Measurements from ENCODE around the gene DPYSL4.

The DPYSL4 gene

GRCh38 chr10:132223611-132224342 lies 37.0 kb downstream of the DPYSL4 start:
- H3K27ac ChIP-seq (ENCODE audit: low read length), result no peak overlapping the region
- H3K9me3 ChIP-seq (ENCODE audit: insufficient read depth, low read depth, low read length), result peaks cover 2% of the 10 kb centered on the region; the same call in 1 of the 2 replicates
- H3K27me3 ChIP-seq (ENCODE audit: insufficient read depth, low read length), result no peaks in the 10 kb centered on the region
- no peaks in the 10 kb centered on the region for H3K36me3 ChIP-seq (ENCODE audit: insufficient read depth, low read depth, low read length)
- H3K4me1 ChIP-seq (ENCODE audit: insufficient read depth, low read length), result no peaks in the 10 kb centered on the region
- H3K4me3 ChIP-seq (ENCODE audit: low read length), result no peak overlapping the region
- no peak overlapping the region for H3K9ac ChIP-seq (ENCODE audit: low read depth, low read length)

DNA sequence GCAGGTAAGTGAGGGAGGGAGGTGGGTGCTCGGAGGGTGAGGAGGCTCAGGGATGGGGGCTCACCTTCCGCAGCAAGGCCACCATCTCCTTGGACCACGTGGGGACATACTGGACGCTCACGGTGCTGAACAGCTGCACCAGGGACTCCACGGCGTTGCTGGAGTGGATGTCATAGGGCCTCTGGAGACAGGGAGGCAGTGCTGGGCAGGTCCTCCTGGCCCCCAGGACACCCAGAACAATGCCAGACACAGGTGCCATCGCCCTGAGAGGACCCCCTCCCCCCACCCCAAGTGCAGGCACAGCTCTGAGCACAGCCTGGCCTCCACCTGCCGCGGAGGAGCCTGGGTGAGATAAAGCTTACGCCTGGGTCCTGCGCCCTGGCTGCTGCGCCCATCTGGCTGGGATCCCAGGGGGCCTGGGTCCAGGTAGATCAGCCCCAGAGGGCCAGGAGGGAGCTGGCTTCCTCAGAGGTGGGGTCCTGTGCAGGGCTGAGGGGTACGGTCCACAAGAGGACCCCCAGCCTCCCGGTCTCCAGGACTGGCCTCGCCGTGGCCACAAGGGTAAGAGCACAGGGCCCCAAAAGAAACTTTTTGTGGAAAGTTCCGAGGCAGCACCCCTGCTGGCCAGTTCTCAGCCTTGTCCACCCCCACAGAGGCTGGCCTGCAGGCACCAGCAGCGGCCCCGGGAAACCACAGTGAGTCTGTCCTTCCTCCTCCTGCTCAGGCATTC lies 37.8 kb downstream of the DPYSL4 start:
- Histone ChIP-seq H3K27me3 (ENCODE audit: insufficient read depth, low read length) (no peaks in the 10 kb centered on the region), H3K9me3 (ENCODE audit: insufficient read depth, low read depth, low read length) (no peaks in the 10 kb centered on the region), H3K27ac (ENCODE audit: low read length) (no peak overlapping the region), H3K9ac (ENCODE audit: low read depth, low read length) (no peak overlapping the region), H3K36me3 (ENCODE audit: insufficient read depth, low read depth, low read length) (no peaks in the 10 kb centered on the region), H3K4me3 (ENCODE audit: low read length) (no peak overlapping the region), H3K4me1 (ENCODE audit: insufficient read depth, low read length) (no peaks in the 10 kb centered on the region)

- Histone ChIP-seq H3K4me1 (ENCODE audit: insufficient read depth, low read length) (no peaks in the 10 kb centered on the region), H3K27me3 (ENCODE audit: insufficient read depth, low read length) (no peaks in the 10 kb centered on the region), H3K4me3 (ENCODE audit: low read length) (no peak overlapping the region), H3K9ac (ENCODE audit: low read depth, low read length) (no peak overlapping the region), H3K36me3 (ENCODE audit: insufficient read depth, low read depth, low read length) (no peaks in the 10 kb centered on the region), H3K9me3 (ENCODE audit: insufficient read depth, low read depth, low read length) (no peaks in the 10 kb centered on the region), H3K27ac (ENCODE audit: low read length) (no peak overlapping the region)
Measured at GRCh38 chr10:132225073-132225848, 38.5 kb downstream of the DPYSL4 start.

DNA sequence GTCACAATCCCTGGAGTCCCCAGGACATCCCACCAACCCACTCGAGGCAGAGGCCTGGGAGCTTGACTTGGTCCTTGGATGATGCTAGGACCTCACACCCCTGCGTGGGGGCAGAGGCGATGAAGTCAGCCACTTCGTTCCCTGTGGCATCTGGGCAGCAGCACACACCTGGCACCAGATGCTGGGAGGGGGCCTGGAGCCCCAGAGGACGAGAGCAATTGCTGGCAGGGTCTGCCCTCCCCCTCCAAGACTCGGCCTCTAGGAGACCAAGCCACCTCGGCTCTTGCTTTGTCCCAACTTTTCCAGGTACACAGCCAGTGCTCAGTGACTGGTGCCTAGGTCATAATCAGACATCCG lies 39.1 kb downstream of the DPYSL4 start:
- Histone ChIP-seq H3K4me1 (ENCODE audit: insufficient read depth, low read length) (no peaks in the 10 kb centered on the region), H3K36me3 (ENCODE audit: insufficient read depth, low read depth, low read length) (no peaks in the 10 kb centered on the region), H3K4me3 (ENCODE audit: low read length) (no peak overlapping the region), H3K27me3 (ENCODE audit: insufficient read depth, low read length) (no peaks in the 10 kb centered on the region), H3K27ac (ENCODE audit: low read length) (no peak overlapping the region), H3K9me3 (ENCODE audit: insufficient read depth, low read depth, low read length) (no peaks in the 10 kb centered on the region), H3K9ac (ENCODE audit: low read depth, low read length) (no peak overlapping the region)

DNA sequence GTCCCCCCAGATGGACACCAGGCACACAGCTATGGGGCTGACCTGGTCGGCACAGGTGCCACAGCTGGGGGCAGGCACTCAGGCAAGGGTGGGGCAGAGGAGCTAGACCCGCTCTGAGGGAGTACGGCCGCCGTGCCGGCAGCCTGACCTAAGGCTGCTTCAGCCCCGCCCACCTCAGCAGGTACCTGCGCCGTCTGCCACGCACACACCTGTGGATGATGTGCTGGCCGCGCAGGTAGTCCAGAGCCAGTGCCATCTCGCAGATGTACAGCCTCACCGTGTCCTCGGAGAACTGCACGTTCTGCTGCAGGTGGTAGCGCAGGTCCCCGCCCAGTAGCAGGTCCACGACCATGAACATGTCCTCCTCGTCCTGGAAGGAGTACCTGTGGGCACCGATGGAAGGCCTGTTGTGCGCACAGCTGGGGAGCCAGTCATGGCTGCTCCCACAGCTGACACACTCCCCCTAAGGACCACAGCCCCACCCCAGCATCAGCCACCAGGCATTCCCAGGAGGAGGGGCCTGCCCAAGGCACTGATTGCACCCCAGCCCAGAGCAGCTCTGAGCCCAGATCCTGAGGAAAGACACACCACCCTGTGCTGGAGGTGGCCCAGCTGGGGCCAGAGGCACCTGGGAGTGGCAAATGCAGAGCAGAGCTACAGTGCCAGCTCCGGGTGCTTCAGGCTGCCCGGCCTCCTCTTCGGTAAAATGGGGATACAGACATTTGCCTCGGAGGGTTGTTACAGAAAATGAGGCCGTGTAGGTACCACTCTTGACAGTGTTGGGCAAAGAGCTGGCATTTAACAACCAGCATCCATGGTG lies 40.0 kb downstream of the DPYSL4 start:
- Histone ChIP-seq H3K4me1 (ENCODE audit: insufficient read depth, low read length) (no peaks in the 10 kb centered on the region), H3K9me3 (ENCODE audit: insufficient read depth, low read depth, low read length) (no peaks in the 10 kb centered on the region), H3K36me3 (ENCODE audit: insufficient read depth, low read depth, low read length) (no peaks in the 10 kb centered on the region), H3K27me3 (ENCODE audit: insufficient read depth, low read length) (no peaks in the 10 kb centered on the region), H3K9ac (ENCODE audit: low read depth, low read length) (no peak overlapping the region), H3K4me3 (ENCODE audit: low read length) (no peak overlapping the region), H3K27ac (ENCODE audit: low read length) (no peak overlapping the region)

- Histone ChIP-seq H3K4me1 (ENCODE audit: insufficient read depth, low read length) (no peaks in the 10 kb centered on the region), H3K27ac (ENCODE audit: low read length) (no peak overlapping the region), H3K27me3 (ENCODE audit: insufficient read depth, low read length) (no peaks in the 10 kb centered on the region), H3K9ac (ENCODE audit: low read depth, low read length) (no peak overlapping the region), H3K9me3 (ENCODE audit: insufficient read depth, low read depth, low read length) (no peaks in the 10 kb centered on the region), H3K4me3 (ENCODE audit: low read length) (no peak overlapping the region), H3K36me3 (ENCODE audit: insufficient read depth, low read depth, low read length) (no peaks in the 10 kb centered on the region)
Measured at GRCh38 chr10:132227851-132228390, 41.2 kb downstream of the DPYSL4 start.

GRCh38 chr10:132228616-132229015 lies 41.9 kb downstream of the DPYSL4 start:
- no peak overlapping the region for H3K4me3 ChIP-seq (ENCODE audit: low read length)
- no peaks in the 10 kb centered on the region for H3K27me3 ChIP-seq (ENCODE audit: insufficient read depth, low read length)
- no peaks in the 10 kb centered on the region for H3K4me1 ChIP-seq (ENCODE audit: insufficient read depth, low read length)
- no peaks in the 10 kb centered on the region for H3K36me3 ChIP-seq (ENCODE audit: insufficient read depth, low read depth, low read length)
- H3K9ac ChIP-seq (ENCODE audit: low read depth, low read length), result no peak overlapping the region
- H3K27ac ChIP-seq (ENCODE audit: low read length), result no peak overlapping the region
- no peaks in the 10 kb centered on the region for H3K9me3 ChIP-seq (ENCODE audit: insufficient read depth, low read depth, low read length)

DNA sequence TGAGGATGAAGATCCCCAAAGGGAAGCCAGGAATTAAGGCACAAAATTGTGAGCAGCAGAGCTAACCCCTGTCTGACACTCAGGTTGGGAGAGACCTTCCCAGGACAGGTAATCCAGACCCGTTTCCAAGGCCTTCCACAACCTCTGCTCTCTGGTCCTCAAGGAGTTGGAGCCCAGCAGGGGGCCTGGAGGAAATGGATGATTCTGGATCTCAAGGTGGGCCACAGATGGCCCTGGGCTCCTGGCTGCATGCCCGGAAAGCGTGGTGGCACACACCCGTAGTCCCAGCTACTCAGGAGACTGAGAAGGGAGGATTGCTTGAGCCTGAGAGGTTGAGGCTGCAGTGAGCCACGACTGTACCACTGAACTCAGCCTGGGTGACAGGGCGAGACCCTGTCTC lies 42.3 kb downstream of the DPYSL4 start:
- H3K4me3 ChIP-seq (ENCODE audit: low read length), result no peak overlapping the region
- H3K9me3 ChIP-seq (ENCODE audit: insufficient read depth, low read depth, low read length), result no peaks in the 10 kb centered on the region
- no peaks in the 10 kb centered on the region for H3K36me3 ChIP-seq (ENCODE audit: insufficient read depth, low read depth, low read length)
- no peak overlapping the region for H3K9ac ChIP-seq (ENCODE audit: low read depth, low read length)
- no peaks in the 10 kb centered on the region for H3K27me3 ChIP-seq (ENCODE audit: insufficient read depth, low read length)
- no peak overlapping the region for H3K27ac ChIP-seq (ENCODE audit: low read length)
- no peaks in the 10 kb centered on the region for H3K4me1 ChIP-seq (ENCODE audit: insufficient read depth, low read length)

- H3K4me3 ChIP-seq (ENCODE audit: low read length), result no peak overlapping the region
- H3K27me3 ChIP-seq (ENCODE audit: insufficient read depth, low read length), result no peaks in the 10 kb centered on the region
- no peak overlapping the region for H3K27ac ChIP-seq (ENCODE audit: low read length)
- no peak overlapping the region for H3K9ac ChIP-seq (ENCODE audit: low read depth, low read length)
- H3K9me3 ChIP-seq (ENCODE audit: insufficient read depth, low read depth, low read length), result no peaks in the 10 kb centered on the region
- no peaks in the 10 kb centered on the region for H3K36me3 ChIP-seq (ENCODE audit: insufficient read depth, low read depth, low read length)
- H3K4me1 ChIP-seq (ENCODE audit: insufficient read depth, low read length), result no peaks in the 10 kb centered on the region
Measured at GRCh38 chr10:132229834-132230556, 43.2 kb downstream of the DPYSL4 start.

- Histone ChIP-seq H3K27ac (ENCODE audit: low read length) (no peak overlapping the region), H3K36me3 (ENCODE audit: insufficient read depth, low read depth, low read length) (no peaks in the 10 kb centered on the region), H3K9me3 (ENCODE audit: insufficient read depth, low read depth, low read length) (no peaks in the 10 kb centered on the region), H3K4me3 (ENCODE audit: low read length) (no peak overlapping the region), H3K4me1 (ENCODE audit: insufficient read depth, low read length) (no peaks in the 10 kb centered on the region), H3K27me3 (ENCODE audit: insufficient read depth, low read length) (no peaks in the 10 kb centered on the region), H3K9ac (ENCODE audit: low read depth, low read length) (no peak overlapping the region)
Measured at GRCh38 chr10:132230557-132231210, 43.9 kb downstream of the DPYSL4 start.
